HepG2 (cell line): Measurements from ENCODE around the gene TM4SF1. TPM values are rescaled to one million over a fixed set of nuclear protein-coding genes. Genes with fewer than 3 reads are reported as not detected.
A peak's percentile ranks its signal among the peaks of the same experiment; 100 is the strongest.

Experiments
- ARNT ChIP-seq: fragments of 450-650 bp; IDR thresholded peaks from 2 replicates; pipeline ENCODE4 v1.6.1; 2017
- FOXP1 ChIP-seq, 2 experiments: fragments of 450-650 bp in 1 of 2; IDR thresholded peaks; 2 replicates each; pipeline ENCODE4 v1.6.1; 2017 to 2018; ENCODE audit warnings: antibody characterized with exemption in 1 of 2
- HMGXB4 ChIP-seq, 2 experiments: sonication (generic) in 1 of 2; formaldehyde crosslinking in 1 of 2; IDR thresholded peaks; 2 replicates each; pipeline versions ENCODE4 v1.4.0 to v1.6.1; 2018 to 2020; ENCODE audit warnings: missing genetic modification reagents in 2 of 2, borderline replicate concordance in 1 of 2, low read depth in 1 of 2, mild to moderate bottlenecking in 1 of 2, missing biosample characterization in 1 of 2
- MNT ChIP-seq: fragments of 450-650 bp; IDR thresholded peaks from 2 replicates; pipeline ENCODE4 v1.6.1; 2016
- MTF1 ChIP-seq: sonication (generic); formaldehyde crosslinking; IDR thresholded peaks from 2 replicates; pipeline ENCODE4 v1.5.0; 2020; ENCODE audit warnings: missing genetic modification reagents
- NR3C1 ChIP-seq: sonication (generic); formaldehyde crosslinking; IDR thresholded peaks from 2 replicates; pipeline ENCODE4 v1.4.0; 2020; ENCODE audit warnings: missing genetic modification reagents
- POLR2G ChIP-seq: fragments of 200-400 bp; formaldehyde crosslinking; IDR thresholded peaks from 2 replicates; pipeline ENCODE4 v1.6.1; 2018; ENCODE audit warnings: mild to moderate bottlenecking, low read depth, low read length, moderate library complexity
- ZBTB39 ChIP-seq: sonication (generic); formaldehyde crosslinking; IDR thresholded peaks from 2 replicates; pipeline ENCODE4 v1.5.0; 2020; ENCODE audit warnings: missing genetic modification reagents
- ZNF136 ChIP-seq: sonication (generic); formaldehyde crosslinking; IDR thresholded peaks from 2 replicates; pipeline ENCODE4 v1.8.1; 2022; ENCODE audit warnings: low read depth, mild to moderate bottlenecking, moderate library complexity, missing genetic modification reagents
- ZNF326 ChIP-seq: sonication (generic); formaldehyde crosslinking; IDR thresholded peaks from 2 replicates; pipeline ENCODE4 v1.4.0; 2020; ENCODE audit warnings: missing genetic modification reagents, borderline replicate concordance
- ZNF574 ChIP-seq: sonication (generic); formaldehyde crosslinking; IDR thresholded peaks from 2 replicates; pipeline ENCODE4 v1.4.0; 2020; ENCODE audit warnings: missing genetic modification reagents
- ZNF646 ChIP-seq: sonication (generic); formaldehyde crosslinking; IDR thresholded peaks from 2 replicates; pipeline ENCODE4 v1.9.0; 2021; ENCODE audit warnings: mild to moderate bottlenecking, missing genetic modification reagents
- ZNF775 ChIP-seq: sonication (generic); formaldehyde crosslinking; IDR thresholded peaks from 2 replicates; pipeline ENCODE4 v1.4.0; 2020; ENCODE audit warnings: missing genetic modification reagents, mild to moderate bottlenecking, moderate library complexity, borderline replicate concordance
- polyA plus RNA-seq, 8 experiments: library from polyadenylated mRNA; depleted of rRNA in 3 of 8; stranded (reverse) in 7 of 8; unstranded in 1 of 8; fragments of >200 nt; fragmentation: Illumina TruSeq in 4 of 8; extraction: Trizol in 4 of 8; gene quantifications; 2 replicates each; pipeline versions ENCODE4 v1.2.1 to v1.2.3, GENCODE V29; 2011 to 2016; ENCODE audit warnings: low read depth in 4 of 8, missing spikeins in 1 of 8, mixed read lengths in 1 of 8; ENCODE audit not compliant: insufficient read depth in 1 of 8
- total RNA-seq, 5 experiments: library from RNA; depleted of rRNA; stranded (reverse); fragments of >200 nt; fragmentation: Illumina TruSeq; extraction: Trizol; gene quantifications; 2 replicates each; pipeline ENCODE4 v1.2.3, GENCODE V29; 2016; ENCODE audit warnings: low read depth in 1 of 5

The TM4SF1 gene
- total and polyA plus RNA-seq, 2 of the 13 experiments (the other 11 are each of a cell fraction or from before 2014, with no cell fraction given): 431 to 1,359 TPM

GRCh38 chr3:149385617-149386298, 8.3 kb upstream of the TM4SF1 start (continued):
- peak; percentile 94 for TF ChIP-seq POLR2G
- no peak for TF ChIP-seq ZNF136 (CRISPR knock-in tag)
- no peak for TF ChIP-seq ZNF775 (CRISPR knock-in tag)
- no peak for TF ChIP-seq NR3C1 (CRISPR knock-in tag)
- 0 out of 2 replicates have a peak, but pooled peaks have one; percentile 75 for TF ChIP-seq MTF1 (CRISPR knock-in tag)
- no peak for TF ChIP-seq ARNT
- no peak for TF ChIP-seq ZBTB39 (CRISPR knock-in tag)
- peak in 1 of 2 experiments; percentile 77; a peak in 1 of 4 replicates for TF ChIP-seq HMGXB4 (CRISPR knock-in tag; IDR thresholded peaks at IDR 0.05; ENCODE audit: borderline replicate concordance in 1 of 2, low read depth in 1 of 2)
- TF ChIP-seq MNT: no peak
- 0 out of 2 replicates have a peak, but pooled peaks have one; percentile 21 for TF ChIP-seq ZNF574 (CRISPR knock-in tag)
- no peak for TF ChIP-seq FOXP1 (IDR thresholded peaks at IDR 0.05)
- peak; percentile 19; the same call in 1 of the 2 replicates for TF ChIP-seq FOXP1 (CRISPR knock-in tag; IDR thresholded peaks at IDR 0.05)
- TF ChIP-seq ZNF646: no peak
- TF ChIP-seq ZNF326: no peak
